ENCODE data around the gene WWP2.

DNA sequence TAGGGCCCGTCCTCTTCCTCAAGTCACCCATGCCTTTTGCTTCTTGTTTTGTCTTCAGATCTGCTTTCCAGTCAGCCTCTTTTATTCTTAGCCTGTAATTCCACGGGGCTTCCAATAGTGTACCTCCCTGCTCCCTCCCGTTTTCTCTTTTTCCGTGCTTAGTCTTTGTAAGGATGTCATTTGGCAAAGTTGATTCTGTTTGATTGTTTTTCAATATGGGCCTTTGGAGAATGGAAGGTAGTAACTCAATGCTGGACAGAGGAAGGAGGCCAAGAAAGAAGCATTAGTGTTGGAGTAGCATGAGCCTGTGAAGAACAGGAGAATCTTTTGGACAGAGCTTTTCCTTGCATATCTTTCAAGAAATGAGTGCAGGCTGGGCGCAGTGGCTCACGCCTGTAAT is 6.5 kb downstream of the WWP2 start:
- TF ChIP-seq POLR2A (IDR thresholded peaks at IDR 0.05): no peak
- TF ChIP-seq, protein P1, sequence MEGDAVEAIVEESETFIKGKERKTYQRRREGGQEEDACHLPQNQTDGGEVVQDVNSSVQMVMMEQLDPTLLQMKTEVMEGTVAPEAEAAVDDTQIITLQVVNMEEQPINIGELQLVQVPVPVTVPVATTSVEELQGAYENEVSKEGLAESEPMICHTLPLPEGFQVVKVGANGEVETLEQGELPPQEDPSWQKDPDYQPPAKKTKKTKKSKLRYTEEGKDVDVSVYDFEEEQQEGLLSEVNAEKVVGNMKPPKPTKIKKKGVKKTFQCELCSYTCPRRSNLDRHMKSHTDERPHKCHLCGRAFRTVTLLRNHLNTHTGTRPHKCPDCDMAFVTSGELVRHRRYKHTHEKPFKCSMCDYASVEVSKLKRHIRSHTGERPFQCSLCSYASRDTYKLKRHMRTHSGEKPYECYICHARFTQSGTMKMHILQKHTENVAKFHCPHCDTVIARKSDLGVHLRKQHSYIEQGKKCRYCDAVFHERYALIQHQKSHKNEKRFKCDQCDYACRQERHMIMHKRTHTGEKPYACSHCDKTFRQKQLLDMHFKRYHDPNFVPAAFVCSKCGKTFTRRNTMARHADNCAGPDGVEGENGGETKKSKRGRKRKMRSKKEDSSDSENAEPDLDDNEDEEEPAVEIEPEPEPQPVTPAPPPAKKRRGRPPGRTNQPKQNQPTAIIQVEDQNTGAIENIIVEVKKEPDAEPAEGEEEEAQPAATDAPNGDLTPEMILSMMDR (IDR thresholded peaks at IDR 0.05): no peak
- TF ChIP-seq EP300 (IDR thresholded peaks at IDR 0.05): no peak

All from tibial nerve (tissue), 4 donors.